Renal cortex interstitium (tissue), 11 donors: ENCODE results near the gene EIPR1. TPM values are rescaled to one million over a fixed set of nuclear protein-coding genes. Genes with fewer than 3 reads are reported as not detected.
"Not testable (repeated sequence)": the region's sequence is repeated elsewhere in the genome, so short reads cannot be mapped to it uniquely, and the experiment has no call there.

Experiments used
- DNase-seq, 11 donors: peaks; one replicate each; pipeline ENCODE4 v3.0.0-alpha.2; 2013; ENCODE audit warnings: low read depth in 9 of 11, low spot score in 4 of 11; ENCODE audit errors: extremely low read depth in 1 of 11
- polyA plus RNA-seq, 3 donors: library from polyadenylated mRNA; unstranded; fragments of 120-200 nt; gene quantifications; one replicate each; pipeline ENCODE4 v1.2.1, GENCODE V29; 2013; ENCODE audit not compliant: insufficient read length in 3 of 3

Gene EIPR1
- polyA plus RNA-seq, 3 donors, result 20.9 to 27.1 (median 26.0) TPM

GRCh38 chr2:3285901-3286645, 91.5 kb downstream of the EIPR1 start:
- DNase-seq, result no peak

DNA sequence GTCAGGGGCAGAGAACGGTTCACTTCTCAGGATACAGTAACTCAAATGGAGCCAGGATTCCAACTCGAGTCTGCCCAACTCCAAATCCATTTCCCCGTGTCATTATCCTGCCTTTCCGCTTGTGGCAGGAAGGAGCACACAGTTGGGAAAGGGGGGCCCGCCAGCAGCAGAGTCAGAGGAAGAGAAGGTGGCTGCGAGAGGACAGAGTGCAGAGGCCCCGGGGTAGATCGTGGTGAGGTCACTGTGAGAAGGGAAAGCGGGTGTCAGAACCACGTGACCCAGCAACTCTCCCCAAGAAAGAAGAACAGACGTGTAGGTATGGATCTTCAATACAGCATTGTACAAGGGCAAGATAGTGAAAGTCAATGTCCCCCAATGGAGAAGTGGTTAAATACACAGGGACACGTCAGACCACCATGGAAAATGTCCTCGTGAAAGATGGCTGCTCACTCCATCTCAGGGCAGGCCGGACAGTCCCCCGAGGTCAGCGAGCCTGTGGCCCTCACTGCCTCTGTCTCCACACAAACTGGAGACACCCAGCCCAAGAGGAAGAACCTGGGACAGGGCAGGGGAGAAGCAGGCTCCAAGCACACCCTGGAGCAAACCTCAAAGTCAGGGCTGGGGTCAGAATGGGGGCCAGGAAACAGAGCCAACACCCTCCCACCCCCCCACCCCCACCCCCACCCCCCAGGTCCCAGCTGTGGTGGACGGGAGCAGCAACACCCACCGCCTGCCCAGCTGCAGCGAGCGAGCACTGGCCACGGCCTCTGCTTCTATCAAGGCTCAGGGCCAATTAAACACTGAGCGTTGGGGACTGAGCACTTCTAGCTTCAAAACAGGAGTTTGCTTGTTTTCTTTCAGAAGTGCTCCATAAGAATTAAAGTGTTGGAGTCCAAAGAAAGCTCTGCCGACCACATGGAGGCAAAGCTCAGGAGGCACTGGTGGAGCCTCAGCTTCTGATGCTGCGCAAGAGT, 92.7 kb downstream of the EIPR1 start:
- DNase-seq, result no peak

GRCh38 chr2:3283876-3284656, 93.6 kb downstream of the EIPR1 start:
- DNase-seq, result not testable (repeated sequence)

DNA sequence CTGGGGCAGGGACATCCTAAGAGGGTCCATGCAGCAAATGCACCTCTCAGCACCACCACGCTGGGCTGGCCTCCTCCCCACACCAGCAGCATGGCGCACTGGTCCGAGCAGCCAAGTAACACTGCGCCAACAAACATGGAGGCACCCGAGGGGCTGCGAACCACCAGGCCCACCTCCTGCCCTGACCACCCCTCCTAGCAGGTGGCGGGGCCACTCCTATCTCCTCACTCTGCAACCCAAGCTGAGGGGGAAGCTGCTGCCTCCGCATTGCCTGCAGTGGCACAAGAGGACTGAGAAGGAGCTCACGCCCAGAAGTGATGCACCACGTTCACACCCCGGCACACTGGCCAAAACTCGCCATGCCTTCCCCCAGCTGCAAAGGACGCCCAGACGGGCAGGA, 94.4 kb downstream of the EIPR1 start:
- DNase-seq, result no peak

DNA sequence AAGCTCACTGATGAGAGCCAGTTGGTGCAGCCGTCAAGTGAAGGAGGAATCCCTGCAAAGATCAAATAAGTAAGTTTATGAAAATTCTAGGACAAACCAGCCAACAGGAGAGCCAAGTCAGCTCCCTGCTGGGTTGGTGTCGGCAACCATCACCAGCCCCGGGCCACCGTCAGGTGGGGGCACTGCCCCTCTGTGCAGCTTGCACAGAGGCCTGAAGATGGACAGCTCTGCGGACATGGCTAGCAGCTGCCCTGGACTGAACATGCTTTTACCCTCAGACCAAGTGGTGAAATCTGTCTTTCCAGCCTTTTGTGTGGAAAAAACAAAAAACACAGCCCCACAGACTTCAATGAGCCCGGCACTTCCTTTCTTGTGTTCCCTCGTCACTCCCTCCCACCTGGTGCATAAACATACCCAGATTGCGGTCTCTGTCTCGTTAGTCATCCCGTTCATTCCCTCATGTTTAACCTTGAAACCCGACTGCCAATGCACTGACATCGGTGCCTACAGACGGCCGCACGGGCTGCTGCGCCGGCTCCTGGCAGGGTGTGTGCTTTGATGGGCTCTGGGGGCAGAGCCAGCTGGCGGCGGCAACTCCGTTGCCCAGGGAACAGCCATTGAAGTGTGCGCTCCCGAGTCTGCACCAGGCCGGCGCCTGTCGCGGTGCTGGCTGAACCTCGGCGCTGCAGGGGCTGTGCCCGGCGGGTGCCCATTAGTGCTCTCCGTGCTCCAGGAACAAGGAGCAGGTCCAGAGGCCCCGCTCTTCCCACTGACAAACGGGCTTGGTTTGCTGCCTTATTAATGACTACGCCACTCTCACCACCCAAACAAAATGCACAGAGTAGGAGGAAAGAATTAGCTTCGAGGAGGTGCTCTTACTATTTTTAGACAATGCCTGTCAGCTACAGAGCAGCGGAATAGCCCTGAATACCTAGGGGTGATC, 95.3 kb downstream of the EIPR1 start:
- peak in 9 of 11 donors; percentile 41 to 71 (median 59) for DNase-seq

DNA sequence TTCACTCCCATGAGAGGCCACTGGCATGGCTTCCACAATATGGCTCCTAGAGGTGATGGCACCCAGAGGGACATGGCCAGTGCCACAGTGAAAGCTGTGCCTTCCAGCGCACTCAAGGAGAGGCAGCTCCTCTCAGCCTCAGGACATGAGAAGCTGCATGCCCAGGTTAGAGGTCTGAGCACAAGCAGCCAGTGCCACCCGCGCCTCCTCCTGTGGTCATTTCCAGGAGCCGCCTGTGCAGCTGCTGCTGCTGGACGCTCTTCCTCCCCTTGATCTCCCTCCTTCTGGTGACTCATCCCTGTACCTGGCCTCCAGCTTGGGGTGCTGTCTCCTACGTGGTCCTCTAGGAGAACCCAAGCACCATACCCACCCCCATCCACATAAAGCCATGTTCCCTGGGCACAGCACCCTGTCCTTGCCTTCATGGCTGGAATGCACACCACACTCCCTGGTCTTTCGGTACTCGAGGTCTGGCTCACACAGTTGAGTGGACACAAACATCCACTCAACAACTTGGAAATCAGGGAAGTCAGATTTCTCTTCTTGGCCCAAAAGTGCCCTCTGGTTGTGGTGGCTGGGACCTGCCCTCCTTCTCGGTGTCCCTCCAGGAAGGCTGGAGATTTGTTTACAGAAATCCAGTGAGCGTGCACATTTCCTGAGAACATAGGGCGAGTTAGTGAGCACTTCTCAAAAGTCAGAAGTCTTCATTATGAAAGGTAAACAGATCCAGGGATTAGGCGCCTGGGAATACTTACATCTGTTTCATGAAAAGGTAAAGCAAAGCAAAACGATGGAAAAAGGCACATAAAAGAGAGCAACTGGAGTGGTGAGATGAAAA, 96.7 kb downstream of the EIPR1 start:
- no peak for DNase-seq

DNA sequence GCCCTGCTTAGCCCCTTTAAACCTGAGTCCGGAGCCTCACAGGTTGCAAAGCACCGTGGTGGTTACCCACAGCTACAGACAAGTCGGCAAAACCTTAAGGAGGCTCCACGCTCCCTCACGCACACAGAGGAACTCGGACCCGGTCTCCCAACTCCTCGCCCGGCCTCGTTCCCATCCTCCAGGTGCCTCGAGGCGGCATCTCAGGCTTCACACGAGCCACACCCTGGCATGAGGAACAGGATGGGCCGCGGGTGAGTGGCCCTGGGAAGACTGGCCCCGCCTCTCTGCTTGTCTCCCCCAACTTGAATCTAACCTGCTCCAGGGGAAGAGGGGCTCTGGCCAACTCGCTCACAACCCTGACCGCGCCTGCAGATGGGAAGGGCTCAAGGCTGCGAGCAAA, 97.4 kb downstream of the EIPR1 start:
- no peak for DNase-seq

GRCh38 chr2:3279236-3279960, 98.2 kb downstream of the EIPR1 start:
- DNase-seq, result no peak

GRCh38 chr2:3278521-3279218, 98.9 kb downstream of the EIPR1 start:
- no peak for DNase-seq

DNA sequence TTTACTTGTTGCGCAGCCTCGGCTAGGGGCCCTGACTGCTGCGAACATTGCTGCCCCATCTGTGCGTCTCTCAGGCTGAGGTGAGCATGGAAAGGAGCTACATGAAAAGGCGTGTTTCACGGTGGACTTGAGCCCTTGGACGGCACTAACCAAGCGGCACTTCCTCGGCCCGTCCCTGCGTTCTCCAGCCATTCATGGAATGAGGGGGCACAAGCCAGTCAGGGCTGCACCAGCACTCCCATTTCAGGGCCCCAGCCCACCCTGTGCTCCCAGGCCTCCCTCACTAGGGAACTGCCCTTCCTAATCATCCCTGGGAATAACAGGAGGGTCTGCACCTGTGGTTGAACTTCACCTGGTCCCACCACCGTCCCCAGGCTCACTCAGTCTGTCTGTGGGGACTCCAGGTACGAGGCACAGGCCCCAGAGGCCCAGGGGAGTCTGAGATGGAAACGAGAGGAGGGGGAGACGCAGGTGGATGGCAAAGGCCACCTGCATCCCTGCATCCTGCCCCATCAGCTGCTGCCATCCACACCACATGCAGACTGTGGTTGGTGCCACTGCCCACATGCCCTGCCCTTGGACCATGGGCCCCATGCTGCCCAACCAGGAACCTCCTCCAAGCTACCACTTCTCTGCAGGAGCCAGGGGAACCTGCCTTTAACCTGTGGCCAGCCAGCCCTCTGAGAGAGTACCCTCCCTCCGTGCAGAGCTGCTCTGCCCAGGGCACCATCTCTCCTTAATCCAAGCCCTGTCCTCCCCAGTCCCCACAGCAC, 99.7 kb downstream of the EIPR1 start:
- no peak for DNase-seq

- DNase-seq, result no peak
These were observed 100.4 kb downstream of the EIPR1 start for GRCh38 chr2:3277050-3277747.

- no peak for DNase-seq
These were observed 104.9 kb downstream of the EIPR1 start for GRCh38 chr2:3272761-3273160.

DNA sequence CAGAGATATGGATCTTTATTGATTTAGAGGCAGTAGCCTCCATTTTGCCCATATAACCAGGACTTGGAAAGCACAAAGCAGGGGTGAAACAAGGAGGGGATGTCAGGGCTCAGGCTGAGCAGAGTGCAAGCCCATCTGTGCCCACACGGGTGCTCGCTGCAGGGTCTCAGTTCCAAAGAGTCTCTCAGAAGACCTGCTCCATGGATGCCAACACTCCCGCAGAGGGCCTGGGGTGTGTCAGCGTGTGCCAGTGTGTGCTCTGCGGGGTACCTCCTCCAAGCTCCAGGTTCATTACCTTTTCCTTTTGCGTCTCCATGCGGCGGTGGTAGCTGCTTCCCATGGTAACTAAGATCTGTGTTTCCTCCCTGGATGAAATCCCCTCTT, 107.5 kb downstream of the EIPR1 start:
- no peak for DNase-seq

- DNase-seq, result no peak
These were observed 108.1 kb downstream of the EIPR1 start for GRCh38 chr2:3269425-3270094.

DNA sequence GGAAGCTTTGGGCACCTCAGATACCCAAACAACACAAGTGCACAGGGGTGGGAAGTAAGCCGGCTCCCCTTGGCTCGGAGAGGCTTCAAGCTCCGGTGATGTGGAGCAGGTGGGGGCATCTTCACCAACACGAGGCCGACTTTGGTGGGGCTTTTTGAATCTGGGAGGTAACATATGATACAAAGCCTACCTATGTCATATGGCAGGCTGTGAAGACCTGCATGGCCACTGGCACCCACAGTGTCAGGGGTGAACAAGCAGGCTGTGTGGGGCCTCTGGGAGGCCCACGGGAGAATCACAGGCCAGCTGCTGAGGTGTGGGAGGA, 109.0 kb downstream of the EIPR1 start:
- no peak for DNase-seq
